HL-60 (cell line): ENCODE results near the gene NASP.
A peak's percentile ranks its signal among the peaks of the same experiment; 100 is the strongest.

ENCODE experiments used
- DNase-seq, 2 experiments: peaks; one replicate each; pipeline ENCODE4 v3.0.0-alpha.2; 2010 to 2020; ENCODE audit warnings: low read depth in 1 of 2, low spot score in 1 of 2
- H3K27ac ChIP-seq: fragments of 250-450 bp; sonication (Bioruptor Pico); replicated peaks from 2 replicates; pipeline ENCODE4 v1.5.1; 2020; ENCODE audit warnings: mild to moderate bottlenecking, moderate library complexity
- H3K27me3 ChIP-seq: fragments of 250-450 bp; sonication (Bioruptor Pico); 2 replicates; pipeline ENCODE4 v1.5.1; 2021; ENCODE audit warnings: mild to moderate bottlenecking, moderate library complexity; ENCODE audit not compliant: insufficient read depth, poor library complexity, severe bottlenecking
- H3K4me3 ChIP-seq: replicated peaks from 2 replicates; pipeline ENCODE4 v1.5.1; 2011; ENCODE audit warnings: mild to moderate bottlenecking, control low read depth, low read length; ENCODE audit not compliant: insufficient read depth
- GABPA ChIP-seq: IDR thresholded peaks from 2 replicates; pipeline ENCODE4 v1.6.1; 2012; ENCODE audit warnings: low read depth
- POLR2AphosphoS5 ChIP-seq: IDR thresholded peaks from 2 replicates; pipeline ENCODE4 v1.6.1; 2012; ENCODE audit warnings: low read depth
- SPI1 ChIP-seq: IDR thresholded peaks from 2 replicates; pipeline ENCODE4 v1.6.1; 2012; ENCODE audit warnings: low read depth, mild to moderate bottlenecking, borderline replicate concordance
- TF ChIP-seq, protein P1 (sequence below): IDR thresholded peaks from 2 replicates; pipeline ENCODE4 v1.6.1; 2012; ENCODE audit warnings: low read depth; ENCODE audit not compliant: insufficient replicate concordance
- TF ChIP-seq, protein P2 (sequence below): IDR thresholded peaks from one replicate; pipeline ENCODE4 v1.5.1; 2011; ENCODE audit warnings: low read length, control low read depth, inconsistent platforms; ENCODE audit not compliant: insufficient read depth

Gene NASP

DNA sequence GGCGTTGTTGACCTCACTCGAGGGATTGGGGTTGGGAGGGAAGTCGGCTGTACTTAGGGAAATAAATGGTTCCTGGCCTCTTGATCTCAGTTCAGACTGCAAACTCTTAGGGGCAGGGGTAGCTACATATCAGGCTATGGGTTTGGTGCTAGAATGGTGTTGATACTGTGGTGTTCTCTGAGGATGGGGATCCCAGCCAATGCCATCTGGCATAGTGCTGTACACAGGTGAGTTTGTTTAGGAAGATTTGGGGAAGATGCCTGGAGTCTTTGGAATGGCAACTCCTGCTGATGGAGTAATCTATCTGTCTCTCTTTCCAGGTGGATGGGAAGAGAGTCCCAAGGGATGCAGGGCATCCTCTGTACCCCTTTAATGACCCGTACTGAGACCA is 14.3 kb upstream of the NASP start:
- Histone ChIP-seq H3K27ac (no peak overlapping the region), H3K4me3 (no peak overlapping the region), H3K27me3 (no peaks in the 10 kb centered on the region)
- no peak for DNase-seq
- TF ChIP-seq, protein P1, sequence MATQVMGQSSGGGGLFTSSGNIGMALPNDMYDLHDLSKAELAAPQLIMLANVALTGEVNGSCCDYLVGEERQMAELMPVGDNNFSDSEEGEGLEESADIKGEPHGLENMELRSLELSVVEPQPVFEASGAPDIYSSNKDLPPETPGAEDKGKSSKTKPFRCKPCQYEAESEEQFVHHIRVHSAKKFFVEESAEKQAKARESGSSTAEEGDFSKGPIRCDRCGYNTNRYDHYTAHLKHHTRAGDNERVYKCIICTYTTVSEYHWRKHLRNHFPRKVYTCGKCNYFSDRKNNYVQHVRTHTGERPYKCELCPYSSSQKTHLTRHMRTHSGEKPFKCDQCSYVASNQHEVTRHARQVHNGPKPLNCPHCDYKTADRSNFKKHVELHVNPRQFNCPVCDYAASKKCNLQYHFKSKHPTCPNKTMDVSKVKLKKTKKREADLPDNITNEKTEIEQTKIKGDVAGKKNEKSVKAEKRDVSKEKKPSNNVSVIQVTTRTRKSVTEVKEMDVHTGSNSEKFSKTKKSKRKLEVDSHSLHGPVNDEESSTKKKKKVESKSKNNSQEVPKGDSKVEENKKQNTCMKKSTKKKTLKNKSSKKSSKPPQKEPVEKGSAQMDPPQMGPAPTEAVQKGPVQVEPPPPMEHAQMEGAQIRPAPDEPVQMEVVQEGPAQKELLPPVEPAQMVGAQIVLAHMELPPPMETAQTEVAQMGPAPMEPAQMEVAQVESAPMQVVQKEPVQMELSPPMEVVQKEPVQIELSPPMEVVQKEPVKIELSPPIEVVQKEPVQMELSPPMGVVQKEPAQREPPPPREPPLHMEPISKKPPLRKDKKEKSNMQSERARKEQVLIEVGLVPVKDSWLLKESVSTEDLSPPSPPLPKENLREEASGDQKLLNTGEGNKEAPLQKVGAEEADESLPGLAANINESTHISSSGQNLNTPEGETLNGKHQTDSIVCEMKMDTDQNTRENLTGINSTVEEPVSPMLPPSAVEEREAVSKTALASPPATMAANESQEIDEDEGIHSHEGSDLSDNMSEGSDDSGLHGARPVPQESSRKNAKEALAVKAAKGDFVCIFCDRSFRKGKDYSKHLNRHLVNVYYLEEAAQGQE, result no peak
- TF ChIP-seq, protein P2, sequence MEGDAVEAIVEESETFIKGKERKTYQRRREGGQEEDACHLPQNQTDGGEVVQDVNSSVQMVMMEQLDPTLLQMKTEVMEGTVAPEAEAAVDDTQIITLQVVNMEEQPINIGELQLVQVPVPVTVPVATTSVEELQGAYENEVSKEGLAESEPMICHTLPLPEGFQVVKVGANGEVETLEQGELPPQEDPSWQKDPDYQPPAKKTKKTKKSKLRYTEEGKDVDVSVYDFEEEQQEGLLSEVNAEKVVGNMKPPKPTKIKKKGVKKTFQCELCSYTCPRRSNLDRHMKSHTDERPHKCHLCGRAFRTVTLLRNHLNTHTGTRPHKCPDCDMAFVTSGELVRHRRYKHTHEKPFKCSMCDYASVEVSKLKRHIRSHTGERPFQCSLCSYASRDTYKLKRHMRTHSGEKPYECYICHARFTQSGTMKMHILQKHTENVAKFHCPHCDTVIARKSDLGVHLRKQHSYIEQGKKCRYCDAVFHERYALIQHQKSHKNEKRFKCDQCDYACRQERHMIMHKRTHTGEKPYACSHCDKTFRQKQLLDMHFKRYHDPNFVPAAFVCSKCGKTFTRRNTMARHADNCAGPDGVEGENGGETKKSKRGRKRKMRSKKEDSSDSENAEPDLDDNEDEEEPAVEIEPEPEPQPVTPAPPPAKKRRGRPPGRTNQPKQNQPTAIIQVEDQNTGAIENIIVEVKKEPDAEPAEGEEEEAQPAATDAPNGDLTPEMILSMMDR, result no peak
- TF ChIP-seq SPI1 (no peak), POLR2AphosphoS5 (no peak), GABPA (no peak)

DNA sequence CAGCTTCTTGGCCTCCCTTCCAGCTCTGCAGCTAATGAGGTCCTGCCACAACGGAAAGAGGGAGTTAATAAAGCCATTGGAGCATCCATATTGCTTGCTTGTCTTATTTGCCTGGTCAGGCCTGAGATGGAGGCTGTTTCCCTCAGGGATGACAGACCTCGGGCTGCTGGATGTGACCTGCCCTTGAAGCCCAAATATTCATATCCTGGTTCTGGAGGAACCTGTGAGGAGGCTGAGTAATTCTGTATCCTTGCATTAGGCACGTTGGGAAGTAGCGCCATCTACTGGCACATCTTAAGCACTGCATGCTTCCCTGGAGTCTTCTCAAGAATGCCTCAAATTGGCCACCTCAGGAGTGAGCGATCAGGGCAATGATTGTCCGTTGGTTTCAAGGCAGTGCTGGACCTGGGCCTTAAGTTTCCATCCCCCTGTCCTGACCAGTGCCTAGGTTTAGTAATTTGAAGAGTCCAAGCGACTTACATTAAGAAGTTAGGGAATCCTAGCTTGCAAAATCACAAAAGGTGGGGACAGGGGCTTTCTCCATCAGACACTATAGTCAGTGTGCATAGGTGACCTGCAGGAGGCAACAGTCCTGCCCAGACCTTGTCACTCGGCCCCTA is 13.8 kb upstream of the NASP start:
- TF ChIP-seq GABPA (no peak), POLR2AphosphoS5 (no peak), SPI1 (no peak)
- TF ChIP-seq, protein P1, result no peak
- TF ChIP-seq, protein P2, result peak; percentile 100
- DNase-seq, result peak in 1 of 2 experiments; percentile 68
- no peak overlapping the region for H3K27ac ChIP-seq

DNA sequence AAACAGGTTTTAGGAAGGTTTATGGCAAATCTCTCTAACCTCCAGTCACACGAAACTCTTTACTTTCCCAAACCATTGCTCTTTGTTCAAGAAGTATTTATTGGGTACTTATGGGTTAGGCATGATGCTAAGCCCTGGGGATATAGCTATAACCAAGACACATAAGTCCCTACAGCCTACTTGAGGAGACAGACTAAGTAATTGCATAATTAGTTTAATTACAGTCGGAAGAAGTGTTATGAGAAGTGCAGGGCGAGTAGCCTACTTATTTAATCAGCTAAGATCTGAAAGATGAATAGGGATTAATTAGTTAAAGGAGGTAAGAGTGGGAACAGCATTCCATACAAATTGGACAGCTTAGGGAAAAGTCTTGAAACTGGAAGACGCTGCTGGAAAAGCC is 13.2 kb upstream of the NASP start:
- TF ChIP-seq GABPA, result no peak
- no peak for TF ChIP-seq POLR2AphosphoS5
- TF ChIP-seq, protein P2, result no peak
- TF ChIP-seq, protein P1, result no peak
- no peak for TF ChIP-seq SPI1
- DNase-seq, result no peak
- no peak overlapping the region for H3K27ac ChIP-seq
- no peak overlapping the region for H3K4me3 ChIP-seq
- no peaks in the 10 kb centered on the region for H3K27me3 ChIP-seq

More for the DNA sequence above, 13.8 kb upstream of the NASP start:
- H3K27me3 ChIP-seq, result no peaks in the 10 kb centered on the region
- H3K4me3 ChIP-seq, result no peak overlapping the region
